Heart left ventricle (tissue), 16 donors: Measurements from ENCODE around the gene NEK7. TPM values are rescaled to one million over a fixed set of nuclear protein-coding genes. Genes with fewer than 3 reads are reported as not detected.

Experiments
- ATAC-seq, 4 donors: fragments of 200-7000 bp; cut with Tn5 transposase; one replicate each; pipeline ENCODE4 v1.9.1; 2020 to 2022; ENCODE audit warnings: moderate library complexity in 4 of 4, mild to moderate bottlenecking in 3 of 4, moderate number of reproducible peaks in 1 of 4
- DNase-seq, 5 donors: peaks; one replicate each; pipeline ENCODE4 v3.0.0-alpha.2; 2020
- H3K27ac ChIP-seq, 12 donors: fragments of 200-600 bp; sonication (generic) in 4 of 12; one replicate each; pipeline versions ENCODE4 v1.5.0 to v1.8.0; 2016 to 2022; ENCODE audit warnings: mild to moderate bottlenecking in 2 of 12
- H3K27me3 ChIP-seq, 9 donors: fragments of 200-600 bp; sonication (generic) in 2 of 9; one replicate each; pipeline versions ENCODE4 v1.5.1 to v1.8.0; 2016 to 2022; ENCODE audit warnings: mild to moderate bottlenecking in 3 of 9
- H3K36me3 ChIP-seq, 9 donors: fragments of 200-600 bp; sonication (generic) in 2 of 9; one replicate each; pipeline versions ENCODE4 v1.5.0 to v1.8.0; 2018 to 2022; ENCODE audit warnings: mild to moderate bottlenecking in 2 of 9
- H3K4me1 ChIP-seq, 12 donors: fragments of 200-600 bp; sonication (generic) in 4 of 12; one replicate each; pipeline versions ENCODE4 v1.5.0 to v1.8.0; 2016 to 2022; ENCODE audit warnings: mild to moderate bottlenecking in 3 of 12
- H3K4me3 ChIP-seq, 12 donors: fragments of 200-600 bp; sonication (generic) in 4 of 12; one replicate each; pipeline versions ENCODE4 v1.5.0 to v1.8.0; 2017 to 2022; ENCODE audit warnings: mild to moderate bottlenecking in 9 of 12, moderate library complexity in 4 of 12
- H3K9me3 ChIP-seq, 12 donors: fragments of 200-600 bp; sonication (generic) in 4 of 12; one replicate each; pipeline versions ENCODE4 v1.5.0 to v1.8.0; 2016 to 2022; ENCODE audit warnings: mild to moderate bottlenecking in 1 of 12
- CTCF ChIP-seq, 12 donors: fragments of 200-600 bp; sonication (generic) in 4 of 12; IDR thresholded peaks; one replicate each; pipeline versions ENCODE4 v1.5.0 to v1.8.0; 2018 to 2022; ENCODE audit warnings: antibody characterized with exemption in 12 of 12, mild to moderate bottlenecking in 5 of 12
- POLR2A ChIP-seq, 2 donors: fragments of 450-650 bp; IDR thresholded peaks; one replicate each; pipeline ENCODE4 v1.6.1; 2017; ENCODE audit warnings: antibody characterized with exemption in 2 of 2, mild to moderate bottlenecking in 2 of 2, moderate library complexity in 2 of 2
- WGBS, 4 donors: extraction: QIAGEN DNeasy Blood & Tissue Kit in 2 of 4; methylation state at CpG; one replicate each; pipeline versions ENCODE4 v1.1.5 to v1.1.7; 2013 to 2018; 5-methylcytosine and 5-hydroxymethylcytosine counted together
- intact Hi-C, 10 donors: fragments of 100-400 bp; cut with DNase I; formaldehyde crosslinking; loops; one replicate each; pipeline versions ENCODE4 v1.11.1 to v1.14.2; 2022
- polyA plus RNA-seq, 2 donors: library from polyadenylated mRNA; stranded (reverse); fragments of 200-250 nt; gene quantifications; one replicate each; pipeline ENCODE4 v1.2.3, GENCODE V29; 2013
- total RNA-seq, 9 donors: library from RNA; depleted of rRNA in 2 of 9; stranded (reverse); fragments of >200 nt in 2 of 9; fragmentation: NEBNext Ultra II Directional in 3 of 9; extraction: Animal tissue kit (Norgen Biotek cat#: 25700) in 3 of 9; gene quantifications; one replicate each; pipeline versions ENCODE4 v1.1.0 to v1.2.4, GENCODE V29; 2016 to 2023
- donor health status: ischemic (EF 13 %, LVEDD 7.1; RV severe dilation, severe dysfunction).
- donor health status: healthy with polysubstance abuse.
- donor health status: DM: no; HTN: yes; CAD: no.
- donor health status: DM: no; HTN: no; CAD: no.
- donor health status: ischemic (EF 25% LVEDD 6.9; RV normal size, moderate dysfunction).
- donor health status: ischemic (EF 25% LVEDD 5.7; RV mildly dilated, moderate dysfunction).
- donor health status: healthy.
- donor health status: DM: yes; HTN: yes; CAD: no.
- donor health status: ischemic (EF 35%, LVEDD 5.7; RV mildly dilated, moderate dysfunction).
- donor health status: nonischemic (EF 11% LVEDD 7.7; RV severe dilation, severe dysfunction).
- donor health status: DM: yes; HTN: yes; CAD: no.
- donor health status: PGD.
- donor health status: ischemic (EF 29% LVEDD 5.4; RV normal size, mild dysfunction).
- donor health status: nonischemic (EF 23%, LVEDD 6.1; RV moderate dilation, normal function).

The NEK7 gene
- total and polyA plus RNA-seq, 11 donors, result 57.5 to 499 (median 235) TPM

DNA sequence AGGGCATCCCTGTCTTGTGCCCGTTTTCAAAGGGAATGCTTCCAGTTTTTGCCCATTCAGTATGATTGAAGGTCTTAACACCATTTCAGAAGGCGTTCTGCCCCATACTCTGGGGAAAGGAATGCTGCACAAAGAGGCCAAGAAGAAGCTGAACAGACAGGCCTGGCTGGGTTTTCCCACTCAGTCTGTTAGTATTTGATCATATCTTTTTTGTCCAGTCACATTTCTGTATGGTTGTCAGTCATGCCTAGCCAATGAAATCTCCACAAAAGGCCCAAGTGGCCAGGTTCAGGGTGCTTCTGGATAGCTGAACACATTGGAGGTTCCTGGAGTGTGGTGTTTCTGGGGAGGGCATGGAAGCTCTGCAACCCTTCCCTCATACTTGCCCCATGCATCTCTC lies 72.1 kb downstream of the NEK7 start:
- TF ChIP-seq POLR2A (IDR thresholded peaks at IDR 0.05) (no peak), CTCF (IDR thresholded peaks at IDR 0.05) (no peak)
- Histone ChIP-seq H3K27ac (peak overlapping the region in 5 of 12 donors; percentile 5 to 52 (median 10)), H3K4me3 (no peak overlapping the region), H3K4me1 (peaks cover 0 to 42% (median 18%) of the 10 kb centered on the region in 12 donors), H3K9me3 (peaks cover 0 to 17% (median 0%) of the 10 kb centered on the region in 12 donors), H3K27me3 (no peaks in the 10 kb centered on the region), H3K36me3 (peaks cover 0 to 3% (median 0%) of the 10 kb centered on the region in 9 donors)
- ATAC-seq (peak in 2 of 4 donors; percentile 26 to 30), DNase-seq (no peak)
- intact Hi-C loops, result no loop called here
- 65 to 78% (median 67%) methylated on average over 2 of the region's 2 CpGs for WGBS, 4 donors

DNA sequence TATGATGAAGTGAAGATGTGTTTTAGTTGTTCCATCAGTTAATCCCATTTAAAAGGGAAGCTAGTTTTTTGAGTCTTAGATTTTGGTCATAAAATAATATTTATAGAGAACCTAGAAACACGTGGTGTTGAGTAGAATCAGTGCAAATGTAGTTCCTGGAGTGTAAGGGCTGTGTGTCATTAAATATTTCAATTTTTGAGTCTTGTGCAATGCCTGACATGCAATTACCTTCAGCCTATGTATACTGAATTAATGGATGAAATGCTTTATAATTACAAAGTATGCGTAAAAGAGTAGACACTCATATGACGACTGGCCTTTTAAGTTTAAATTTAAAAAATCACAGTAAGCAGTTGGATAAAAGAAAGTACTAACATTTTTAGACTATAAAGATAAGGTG lies 75.0 kb downstream of the NEK7 start:
- H3K4me1 ChIP-seq, result peaks cover 0 to 51% (median 25%) of the 10 kb centered on the region in 12 donors
- ATAC-seq, result no peak
- no peak overlapping the region for H3K4me3 ChIP-seq
- H3K27ac ChIP-seq, result no peak overlapping the region
- intact Hi-C loops, result no loop called here
- WGBS, 4 donors, result 92 to 97% (median 94%) methylated on average over 3 of the region's 3 CpGs
- peaks cover 0 to 7% (median 0%) of the 10 kb centered on the region in 9 donors for H3K36me3 ChIP-seq
- DNase-seq, result no peak
- peaks cover 0 to 10% (median 0%) of the 10 kb centered on the region in 12 donors for H3K9me3 ChIP-seq
- no peaks in the 10 kb centered on the region for H3K27me3 ChIP-seq
- TF ChIP-seq CTCF (IDR thresholded peaks at IDR 0.05) (no peak), POLR2A (IDR thresholded peaks at IDR 0.05) (no peak)

DNA sequence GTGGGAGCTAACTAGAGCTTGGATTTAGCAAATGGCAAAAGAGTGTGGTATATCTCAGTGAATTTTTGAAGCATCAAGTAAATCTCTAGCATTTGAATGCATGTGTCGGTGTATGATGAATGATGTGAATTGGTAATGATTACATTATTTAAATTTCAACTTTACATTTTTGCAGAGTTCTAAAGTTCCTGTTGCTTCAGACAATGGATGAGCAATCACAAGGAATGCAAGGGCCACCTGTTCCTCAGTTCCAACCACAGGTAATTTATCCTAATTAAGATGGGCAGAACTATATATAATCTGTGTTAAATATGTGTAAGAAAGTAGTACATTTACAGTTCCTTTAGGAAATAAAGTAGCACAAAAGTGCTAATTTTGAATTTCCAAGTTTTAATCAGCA lies 75.6 kb downstream of the NEK7 start:
- Histone ChIP-seq H3K36me3 (peaks cover 0 to 8% (median 0%) of the 10 kb centered on the region in 9 donors), H3K9me3 (peaks cover 0 to 10% (median 0%) of the 10 kb centered on the region in 12 donors), H3K4me3 (no peak overlapping the region), H3K27me3 (no peaks in the 10 kb centered on the region), H3K27ac (no peak overlapping the region), H3K4me1 (peaks cover 0 to 56% (median 27%) of the 10 kb centered on the region in 12 donors)
- WGBS, 4 donors, result 97 to 99% (median 97%) methylated on average over 1 of the region's 1 CpG
- TF ChIP-seq POLR2A (IDR thresholded peaks at IDR 0.05), result no peak
- TF ChIP-seq CTCF (IDR thresholded peaks at IDR 0.05), result no peak
- DNase-seq (no peak), ATAC-seq (no peak)
- intact Hi-C loops, result no loop called here

- H3K4me3 ChIP-seq, result no peak overlapping the region
- H3K36me3 ChIP-seq, result peaks cover 0 to 8% (median 0%) of the 10 kb centered on the region in 9 donors
- TF ChIP-seq POLR2A (IDR thresholded peaks at IDR 0.05) (no peak), CTCF (IDR thresholded peaks at IDR 0.05) (no peak)
- 66 to 77% (median 68%) methylated on average over 3 of the region's 3 CpGs for WGBS, 4 donors
- H3K4me1 ChIP-seq, result peaks cover 0 to 59% (median 29%) of the 10 kb centered on the region in 12 donors
- no peaks in the 10 kb centered on the region for H3K27me3 ChIP-seq
- ATAC-seq, result peak in 1 of 4 donors; percentile 26
- intact Hi-C loops, result no loop called here
- no peak for DNase-seq
- peaks cover 0 to 7% (median 0%) of the 10 kb centered on the region in 12 donors for H3K9me3 ChIP-seq
- H3K27ac ChIP-seq, result no peak overlapping the region
Measured at GRCh38 chr1:198232940-198233675, 76.3 kb downstream of the NEK7 start.
